Stimulated activated CD4-positive, alpha-beta T cell treated with anti-CD3 and anti-CD28 coated beads, TNF-alpha, amount 100 ng/mL, for 48 hours (primary cell): ENCODE results near the gene DDX46.
"Not testable (repeated sequence)": the region's sequence is repeated elsewhere in the genome, so short reads cannot be mapped to it uniquely, and the experiment has no call there.

Experiments used
- DNase-seq, 3 donors: peaks; one replicate each; pipeline ENCODE4 v3.0.0-alpha.2; 2020; ENCODE audit warnings: low read depth in 3 of 3

DDX46 gene

DNA sequence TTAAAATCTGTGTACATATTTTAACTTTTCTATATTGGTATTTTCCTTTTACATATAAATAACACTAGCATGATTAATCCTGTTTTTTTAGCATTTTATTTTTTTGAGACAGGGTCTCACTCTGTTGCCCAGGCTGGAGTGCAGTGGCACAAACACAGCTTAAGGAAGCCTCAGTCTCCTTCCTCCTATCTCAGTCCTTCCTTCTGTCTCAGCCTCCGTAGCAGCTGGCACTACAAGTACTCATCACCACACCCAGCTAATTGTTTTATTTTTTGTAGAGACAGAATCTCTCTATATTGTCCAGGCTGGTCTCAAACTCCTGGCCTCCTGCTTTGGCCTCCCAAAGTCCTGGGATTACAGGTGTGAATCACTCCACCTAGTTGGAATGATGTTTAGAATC, 85.7 kb downstream of the DDX46 start:
- no peak for DNase-seq

- DNase-seq = no peak
These were observed 86.8 kb downstream of the DDX46 start for GRCh38 chr5:134845335-134845851.

- DNase-seq = peak; percentile 85 to 88 (median 85)
These were observed 87.5 kb downstream of the DDX46 start, which contains the start of gene C5orf24 for GRCh38 chr5:134845852-134846640. C5orf24 (plus strand) TSS chr5:134845968; CDS start chr5:134854901, 8,933 bp downstream.

GRCh38 chr5:134846641-134846960, 88.0 kb downstream of the DDX46 start:
- peak in 1 of 3 donors; percentile 17 for DNase-seq

DNA sequence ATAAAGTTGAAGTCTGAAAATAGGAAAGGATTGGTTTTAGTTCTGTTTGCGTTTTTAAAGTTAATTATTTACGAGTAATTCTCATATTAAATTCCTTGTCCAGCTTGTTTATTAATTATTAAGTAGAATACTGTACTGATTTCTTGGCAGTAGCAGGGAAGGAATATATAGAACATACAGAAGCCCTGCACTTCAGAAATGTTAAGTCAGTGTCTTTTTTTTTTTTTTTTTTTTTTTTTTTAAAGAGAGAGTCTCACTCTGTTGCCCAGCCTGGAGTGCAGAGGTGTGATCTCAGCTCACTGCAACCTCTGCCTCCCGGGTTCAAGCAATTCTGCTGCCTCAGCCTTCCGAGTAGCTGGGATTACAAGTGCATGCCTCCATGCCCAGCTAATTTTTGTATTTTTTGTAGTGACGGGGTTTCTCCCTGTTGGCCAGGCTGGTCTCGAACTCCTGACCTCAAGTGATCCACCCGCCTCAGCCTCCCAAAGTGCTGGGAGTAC, 90.9 kb downstream of the DDX46 start:
- not testable (repeated sequence) for DNase-seq

DNA sequence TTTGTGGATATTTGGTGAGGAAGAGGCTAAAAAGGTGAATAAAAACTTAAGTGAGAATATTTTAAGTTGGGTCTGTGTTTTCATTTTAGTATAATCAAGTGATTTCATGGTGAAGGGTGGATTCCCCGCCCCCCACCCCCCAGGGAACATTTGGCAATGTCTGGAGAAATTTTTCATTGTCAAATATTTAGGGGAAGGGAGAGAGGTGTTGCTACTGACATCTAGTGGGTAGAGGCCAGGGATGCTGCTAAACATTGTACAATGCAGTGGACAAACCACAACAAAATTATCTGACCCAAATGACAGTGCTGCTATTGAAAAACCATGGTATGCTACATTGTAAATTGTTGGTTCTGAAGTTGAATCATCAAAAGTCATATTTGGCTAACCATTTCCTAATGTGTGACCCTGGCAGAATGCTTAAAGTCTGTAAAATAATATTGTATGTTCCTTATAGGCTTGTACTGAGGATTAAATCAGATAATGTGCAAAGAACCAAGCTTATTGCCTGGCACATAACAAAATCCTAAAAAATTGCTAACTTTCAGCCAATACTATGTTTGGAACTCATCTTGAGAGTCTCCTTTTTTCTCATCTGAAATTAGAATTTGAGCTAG, 92.8 kb downstream of the DDX46 start:
- no peak for DNase-seq

GRCh38 chr5:134856465-134856864, 97.9 kb downstream of the DDX46 start:
- DNase-seq = not testable (repeated sequence)

- no peak for DNase-seq
These were observed 98.8 kb downstream of the DDX46 start for GRCh38 chr5:134857401-134857800.

- no peak for DNase-seq
These were observed 106.1 kb downstream of the DDX46 start for GRCh38 chr5:134864707-134865106.

GRCh38 chr5:134873494-134873893, 114.9 kb downstream of the DDX46 start:
- DNase-seq = no peak

DNA sequence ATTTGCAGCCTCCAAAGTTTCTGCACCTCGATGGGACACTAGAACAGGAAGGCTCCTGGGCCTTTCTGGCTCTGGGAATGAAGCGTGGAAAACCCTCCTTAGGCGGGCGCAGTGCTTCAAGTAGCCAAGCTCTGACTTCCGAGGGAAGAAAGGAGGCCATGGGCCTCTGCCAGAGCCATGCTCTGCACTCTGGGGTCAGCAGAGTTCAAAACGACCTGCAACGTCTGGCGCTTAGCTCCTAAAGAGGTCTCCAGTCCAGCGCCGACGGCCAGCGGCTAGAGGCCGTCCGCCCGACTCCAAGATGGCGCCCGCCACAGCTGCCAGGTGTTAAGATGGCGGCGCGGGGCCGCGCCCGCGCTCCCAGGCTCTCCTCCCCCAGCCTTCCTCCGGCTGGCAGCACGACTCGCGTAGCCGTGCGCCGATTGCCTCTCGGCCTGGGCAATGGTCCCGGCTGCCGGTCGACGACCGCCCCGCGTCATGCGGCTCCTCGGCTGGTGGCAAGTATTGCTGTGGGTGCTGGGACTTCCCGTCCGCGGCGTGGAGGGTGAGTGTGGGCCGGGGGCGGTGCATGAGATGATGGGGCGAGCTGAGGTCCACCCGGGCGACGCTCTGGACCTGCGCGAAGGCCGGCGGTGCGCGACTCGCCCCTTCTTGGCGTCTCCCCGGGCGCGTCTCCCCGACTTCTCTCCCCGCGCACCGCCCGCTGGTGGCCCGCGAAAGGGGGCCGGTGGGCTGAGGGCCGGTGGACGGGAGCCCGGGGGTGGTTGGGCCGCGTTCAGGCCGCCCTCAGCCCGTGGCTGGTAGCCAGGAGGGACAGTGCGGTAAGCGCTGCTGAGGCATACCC, 115.6 kb downstream of the DDX46 start, which contains the start of gene TXNDC15:
TXNDC15 (plus strand) TSS at position 385 of the 844 bp plus-strand sequence; CDS start at position 442, 57 bp downstream.
- peak; percentile 69 to 72 (median 69) for DNase-seq

GRCh38 chr5:134874831-134875655, 116.5 kb downstream of the DDX46 start:
- DNase-seq = peak; percentile 4 to 28 (median 12)

GRCh38 chr5:134877159-134877558, 118.6 kb downstream of the DDX46 start:
- no peak for DNase-seq

DNA sequence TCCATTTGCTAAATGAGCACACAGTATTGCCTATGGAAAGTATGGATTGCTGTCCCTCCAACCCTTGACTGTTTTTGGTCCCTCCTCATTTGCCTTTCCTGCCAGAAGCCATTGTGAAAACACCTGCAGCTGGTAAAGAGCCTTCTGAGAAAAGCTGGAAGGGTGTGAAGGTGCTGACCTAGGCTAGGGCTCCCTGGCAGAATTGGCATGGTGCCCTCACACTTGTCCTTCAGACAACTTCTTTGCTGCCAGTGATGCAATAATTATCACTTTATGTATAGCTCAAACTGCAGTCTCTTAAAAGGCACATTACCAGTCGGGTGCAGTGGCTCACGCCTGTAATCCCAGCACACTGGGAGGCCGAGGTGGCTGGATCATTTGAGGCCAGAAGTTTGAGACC, 119.8 kb downstream of the DDX46 start:
- DNase-seq = no peak

- DNase-seq = no peak
These were observed 120.9 kb downstream of the DDX46 start for GRCh38 chr5:134879456-134879855.
